Lower leg skin (tissue), 3 donors: ENCODE results near the gene ADAT3.

Source experiments
- POLR2A ChIP-seq, 2 donors: fragments of 450-650 bp; IDR thresholded peaks; one replicate each; pipeline ENCODE4 v1.6.1; 2016 to 2017; ENCODE audit warnings: antibody characterized with exemption in 2 of 2, mild to moderate bottlenecking in 1 of 2, moderate library complexity in 1 of 2
- TF ChIP-seq, protein P1 (sequence below), 3 donors: fragments of 450-650 bp; IDR thresholded peaks; one replicate each; pipeline ENCODE4 v1.5.1; 2016; ENCODE audit warnings: antibody characterized with exemption in 3 of 3, mild to moderate bottlenecking in 3 of 3, moderate library complexity in 2 of 3

DNA sequence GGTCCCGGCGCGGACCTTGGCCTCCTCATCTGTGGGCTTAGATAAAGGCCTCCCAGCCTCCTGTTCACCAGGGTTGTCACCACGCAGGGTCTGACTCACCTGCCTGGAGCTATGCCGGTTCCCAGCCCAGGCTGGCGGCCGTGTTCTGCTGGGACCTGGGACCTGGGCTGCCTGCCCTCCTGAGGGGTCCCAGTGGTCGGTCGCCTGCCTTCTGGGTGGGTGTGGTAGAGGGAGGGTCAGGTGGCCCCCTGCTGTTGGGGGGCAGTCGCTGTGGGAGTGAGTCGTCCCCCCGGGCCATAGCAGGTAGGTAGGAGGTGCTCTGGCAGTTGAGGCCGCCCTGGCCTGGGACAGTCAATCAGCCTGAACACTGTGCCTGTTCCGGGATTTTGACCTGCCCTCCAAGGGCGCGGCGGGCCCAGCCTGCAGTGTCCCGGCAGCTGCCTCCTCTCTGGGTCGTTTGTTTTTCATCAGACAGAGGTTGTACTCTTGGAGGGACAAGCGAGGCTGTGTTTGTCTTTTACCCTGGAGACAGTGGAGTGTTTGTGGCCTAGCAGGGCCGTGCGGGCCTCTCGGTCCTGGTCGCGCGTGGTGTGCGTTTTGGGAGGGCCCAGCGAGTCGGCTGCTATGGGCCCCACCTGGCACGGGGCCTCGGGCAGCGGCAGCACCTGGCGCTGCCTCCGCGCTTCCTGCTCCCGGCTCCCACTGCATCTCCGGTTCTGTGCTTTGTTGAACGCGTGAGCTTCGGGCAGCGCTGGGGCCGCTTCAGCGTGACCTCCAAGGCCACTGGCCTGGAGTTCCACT is 2.6 kb downstream of the ADAT3 start:
- TF ChIP-seq, protein P1, sequence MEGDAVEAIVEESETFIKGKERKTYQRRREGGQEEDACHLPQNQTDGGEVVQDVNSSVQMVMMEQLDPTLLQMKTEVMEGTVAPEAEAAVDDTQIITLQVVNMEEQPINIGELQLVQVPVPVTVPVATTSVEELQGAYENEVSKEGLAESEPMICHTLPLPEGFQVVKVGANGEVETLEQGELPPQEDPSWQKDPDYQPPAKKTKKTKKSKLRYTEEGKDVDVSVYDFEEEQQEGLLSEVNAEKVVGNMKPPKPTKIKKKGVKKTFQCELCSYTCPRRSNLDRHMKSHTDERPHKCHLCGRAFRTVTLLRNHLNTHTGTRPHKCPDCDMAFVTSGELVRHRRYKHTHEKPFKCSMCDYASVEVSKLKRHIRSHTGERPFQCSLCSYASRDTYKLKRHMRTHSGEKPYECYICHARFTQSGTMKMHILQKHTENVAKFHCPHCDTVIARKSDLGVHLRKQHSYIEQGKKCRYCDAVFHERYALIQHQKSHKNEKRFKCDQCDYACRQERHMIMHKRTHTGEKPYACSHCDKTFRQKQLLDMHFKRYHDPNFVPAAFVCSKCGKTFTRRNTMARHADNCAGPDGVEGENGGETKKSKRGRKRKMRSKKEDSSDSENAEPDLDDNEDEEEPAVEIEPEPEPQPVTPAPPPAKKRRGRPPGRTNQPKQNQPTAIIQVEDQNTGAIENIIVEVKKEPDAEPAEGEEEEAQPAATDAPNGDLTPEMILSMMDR (IDR thresholded peaks at IDR 0.05) = no peak
- no peak for TF ChIP-seq POLR2A (IDR thresholded peaks at IDR 0.05)
